Mucosa of gallbladder (tissue), 1 donor: ENCODE measurements around the gene LCT. TPM values are rescaled to one million over a fixed set of nuclear protein-coding genes. Genes with fewer than 3 reads are reported as not detected.

ENCODE experiments used
- DNase-seq: peaks from one replicate; pipeline ENCODE4 v3.0.0-alpha.2; 2020; ENCODE audit warnings: low spot score
- total RNA-seq: library from RNA; stranded (reverse); gene quantifications from one replicate; pipeline ENCODE4 v1.2.1, GENCODE V29; 2021
- donor health status: DM: no; HTN: no; CAD: no.

LCT gene
- total RNA-seq, 1 donor from 2014 or later: not detected

GRCh38 chr2:135742325-135742757 is 94.6 kb downstream of the LCT start:
- DNase-seq: peak; percentile 26

DNA sequence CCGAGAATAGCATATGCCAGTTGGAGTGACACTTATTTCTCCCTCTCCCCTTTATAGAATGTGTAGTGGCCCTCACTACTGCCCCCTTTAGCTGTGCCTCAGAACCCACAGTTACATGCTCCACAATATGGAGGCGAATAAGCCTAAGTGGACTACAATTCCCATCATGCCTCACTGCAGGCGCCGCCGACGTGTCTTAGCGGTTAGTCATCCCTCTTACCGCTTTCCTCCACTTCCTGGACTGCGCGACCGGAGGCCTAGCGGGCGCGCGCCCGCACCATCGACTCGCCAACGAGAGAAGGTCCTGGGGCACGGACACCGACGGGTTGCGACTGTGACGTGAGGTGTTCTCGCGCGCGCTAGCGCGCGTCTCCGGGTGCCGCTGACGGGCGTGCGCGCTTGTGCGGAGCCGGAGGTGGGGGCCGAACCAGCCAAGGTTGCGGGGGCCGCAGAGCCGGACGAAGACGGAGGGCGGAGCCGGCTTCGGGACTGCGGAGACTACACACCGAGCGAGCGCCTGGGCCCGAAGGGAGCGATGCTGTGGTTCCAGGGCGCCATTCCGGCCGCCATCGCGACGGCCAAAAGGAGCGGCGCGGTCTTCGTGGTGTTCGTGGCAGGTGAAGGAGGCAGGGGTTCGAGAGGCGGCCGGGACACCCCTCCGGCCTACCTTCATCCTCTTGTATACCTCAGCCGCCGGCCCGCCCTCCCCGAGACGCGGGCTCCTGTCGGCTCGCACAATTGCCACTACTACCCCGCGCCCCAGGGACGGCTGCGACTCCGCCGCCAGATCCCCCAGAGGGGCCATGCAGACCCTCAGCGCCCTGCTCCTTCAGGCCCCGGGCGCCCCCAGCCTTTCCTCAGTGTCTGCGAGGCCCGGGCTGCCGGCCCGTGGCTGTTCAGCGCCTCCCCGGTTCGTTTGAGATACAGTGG is 95.3 kb downstream of the LCT start, which contains the start of gene UBXN4:
UBXN4 (plus strand) TSS at position 461 of the 930 bp plus-strand sequence; CDS start at position 536, 75 bp downstream.
- peak; percentile 98 for DNase-seq

GRCh38 chr2:135741043-135741394 is 96.0 kb downstream of the LCT start:
- no peak for DNase-seq

DNA sequence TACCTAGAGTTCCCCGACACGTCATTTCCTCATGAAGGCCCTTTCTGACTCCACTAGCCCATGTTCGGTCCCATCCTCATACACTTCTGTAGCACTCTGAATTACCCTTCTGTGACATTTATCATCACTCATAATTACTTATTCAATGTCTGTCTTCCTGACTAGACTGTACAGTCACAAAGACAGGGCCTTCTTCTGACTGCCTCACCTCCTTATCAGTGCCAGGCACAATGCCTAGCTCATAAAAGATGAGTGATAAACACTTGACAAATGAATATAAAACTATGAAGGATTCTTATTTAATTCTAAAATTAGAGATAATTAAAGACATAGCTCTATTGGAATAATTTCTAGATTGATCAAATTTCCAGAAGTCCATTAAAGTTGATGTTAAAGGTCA is 96.8 kb downstream of the LCT start:
- no peak for DNase-seq

Other genes with a start within 250 kb of the LCT start
- 106 TPM for gene UBXN4, start 95.3 kb downstream of the LCT start, total RNA-seq
- gene MCM6, start 39.3 kb upstream of the LCT start, total RNA-seq: 10.2 TPM
- 44.6 TPM for gene DARS1, start 148.4 kb upstream of the LCT start, total RNA-seq